Osteocyte (in vitro differentiated cells): ENCODE data around the gene LCN12. TPM values are rescaled to one million over a fixed set of nuclear protein-coding genes. Genes with fewer than 3 reads are reported as not detected.

Experiments
- DNase-seq: peaks from one replicate; pipeline ENCODE4 v3.0.0; 2021; ENCODE audit warnings: mixed read lengths; ENCODE audit not compliant: unreplicated experiment; ENCODE audit errors: extremely low spot score
- H3K27ac Mint-ChIP-seq: one replicate; pipeline ENCODE4 v1.8.0; 2021; ENCODE audit warnings: mild to moderate bottlenecking, mixed read lengths; ENCODE audit not compliant: unreplicated experiment
- H3K27me3 Mint-ChIP-seq: one replicate; pipeline ENCODE4 v1.8.0; 2021; ENCODE audit warnings: mixed read lengths; ENCODE audit not compliant: unreplicated experiment
- H3K36me3 Mint-ChIP-seq: one replicate; pipeline ENCODE4 v1.8.0; 2021; ENCODE audit warnings: mixed read lengths; ENCODE audit not compliant: unreplicated experiment
- H3K4me1 Mint-ChIP-seq: one replicate; pipeline ENCODE4 v1.8.0; 2021; ENCODE audit warnings: mixed read lengths; ENCODE audit not compliant: unreplicated experiment
- H3K4me3 Mint-ChIP-seq: one replicate; pipeline ENCODE4 v1.8.0; 2021; ENCODE audit warnings: mild to moderate bottlenecking, moderate library complexity, mixed read lengths; ENCODE audit not compliant: unreplicated experiment
- H3K9me3 Mint-ChIP-seq: one replicate; pipeline ENCODE4 v1.8.0; 2021; ENCODE audit warnings: mixed read lengths; ENCODE audit not compliant: unreplicated experiment
- CTCF ChIP-seq: fragments of 200-600 bp; sonication (generic); IDR thresholded peaks from 2 replicates; pipeline ENCODE4 v1.5.0; 2021; ENCODE audit warnings: antibody characterized with exemption, mild to moderate bottlenecking, moderate library complexity
- total RNA-seq: library from RNA; stranded (reverse); gene quantifications from 2 replicates; pipeline ENCODE4 v1.2.1, GENCODE V29; 2021

The LCN12 gene
- total RNA-seq, 1 donor from 2014 or later = 1.4 TPM

DNA sequence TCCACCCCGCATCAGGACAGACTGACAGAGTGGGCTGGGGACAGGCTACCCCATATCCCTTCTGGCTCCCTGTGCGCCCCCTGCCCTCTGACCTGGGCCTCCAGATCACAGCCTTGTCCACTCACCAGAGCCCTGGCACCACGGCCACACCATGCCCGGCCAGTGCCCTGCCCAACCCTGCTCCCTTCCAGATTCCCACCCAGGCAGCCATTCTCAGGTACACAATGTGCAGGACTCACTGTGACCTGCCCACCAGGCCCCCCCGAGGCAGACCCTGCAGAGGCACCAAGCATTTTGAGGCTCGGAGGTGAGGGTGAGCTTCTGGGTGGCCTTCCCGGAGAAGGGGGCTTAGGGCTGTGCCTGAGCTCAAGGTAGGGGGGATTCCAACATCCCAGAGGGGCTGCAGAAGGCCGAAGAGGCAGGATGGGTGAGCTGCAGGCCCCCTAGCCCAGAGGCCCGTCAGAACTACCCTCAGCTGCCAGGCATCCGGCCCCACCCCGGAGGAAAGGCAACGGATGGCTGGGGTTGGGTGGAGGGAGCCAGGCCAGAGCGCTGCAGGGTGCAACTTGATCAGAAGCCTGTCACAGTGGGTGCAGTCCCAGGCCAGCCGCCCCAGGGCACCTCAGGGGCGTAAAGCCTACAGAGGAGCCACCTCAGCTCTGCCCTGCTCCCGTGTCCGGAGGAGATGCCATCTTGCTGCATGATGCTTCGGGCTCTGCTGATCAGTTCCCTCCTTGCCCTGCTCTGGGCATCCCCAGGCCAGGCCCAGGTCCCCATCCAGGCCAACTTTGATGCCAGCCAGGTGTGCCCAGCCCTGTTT, 30.4 kb downstream of the LCN12 start, which contains the start of gene LCNL1:
Gene LCNL1, plus strand, starts transcription at position 762 of the 820 bp plus-strand sequence. CDS start 594 bp downstream, outside the sequence.
- Mint-ChIP-seq H3K4me1 (no peaks in the 10 kb centered on the region), H3K9me3 (no peaks in the 10 kb centered on the region), H3K27me3 (no peaks in the 10 kb centered on the region), H3K4me3 (no peak within 1 kb of the TSS), H3K27ac (no peak within 1 kb of the TSS), H3K36me3 (no peaks in the 10 kb centered on the region)
- no peak for TF ChIP-seq CTCF
- DNase-seq = no peak

DNA sequence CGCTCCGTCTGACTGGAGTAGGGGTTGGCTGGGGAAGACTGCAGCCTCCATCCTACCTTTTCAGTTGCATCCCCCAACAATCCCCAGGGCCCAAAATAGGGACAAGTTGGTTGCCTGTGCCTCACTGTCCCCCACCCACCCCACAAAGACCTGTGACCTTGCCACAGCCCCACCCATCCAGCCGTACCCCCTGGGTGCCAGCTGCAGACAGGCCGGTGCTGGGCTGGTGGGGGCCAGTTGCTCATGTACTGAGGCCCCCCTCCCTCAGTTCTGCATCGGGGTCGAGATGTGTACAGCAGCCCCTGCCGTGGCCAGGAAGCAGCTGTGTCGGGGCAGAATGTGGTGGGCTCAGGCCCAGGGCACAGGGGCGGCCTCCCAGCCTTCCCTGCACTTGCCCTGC, 31.1 kb downstream of the LCN12 start:
- H3K27me3 Mint-ChIP-seq = no peaks in the 10 kb centered on the region
- no peak for DNase-seq
- no peak overlapping the region for H3K27ac Mint-ChIP-seq
- H3K4me1 Mint-ChIP-seq = no peaks in the 10 kb centered on the region
- no peaks in the 10 kb centered on the region for H3K9me3 Mint-ChIP-seq
- no peak for TF ChIP-seq CTCF
- no peaks in the 10 kb centered on the region for H3K36me3 Mint-ChIP-seq
- no peak overlapping the region for H3K4me3 Mint-ChIP-seq

DNA sequence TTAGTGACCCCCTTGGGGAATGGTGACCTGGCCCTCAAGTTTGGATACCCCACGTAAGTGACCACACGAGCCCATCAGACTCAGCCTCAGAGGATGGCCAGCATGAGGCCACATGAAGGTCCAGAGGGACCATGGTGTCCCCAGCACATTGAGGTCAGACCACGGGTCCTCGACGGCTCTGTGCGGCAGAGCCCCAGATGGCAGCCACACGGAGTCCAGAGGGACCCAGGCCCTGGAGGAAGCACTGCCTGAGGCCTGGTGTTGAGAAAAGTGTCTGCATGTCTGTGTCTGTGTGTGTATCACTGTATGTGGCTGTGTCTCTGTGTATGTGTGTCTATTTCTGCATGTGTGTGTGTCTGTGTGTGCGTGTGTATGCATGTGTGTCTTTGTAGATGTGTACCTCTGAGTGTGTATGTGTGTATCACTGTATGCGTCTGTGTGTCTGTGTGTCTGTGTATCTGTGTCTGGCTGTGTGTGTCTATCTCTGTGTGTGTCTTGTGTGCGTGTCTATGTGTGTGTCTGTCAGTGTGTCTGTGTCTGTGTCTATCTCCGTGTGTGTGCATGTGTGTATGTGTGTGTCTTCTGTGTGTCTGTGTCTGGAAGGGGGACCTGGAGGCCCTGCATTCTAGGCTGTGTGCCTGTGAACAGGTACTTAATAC, 31.7 kb downstream of the LCN12 start:
- TF ChIP-seq CTCF = no peak
- Mint-ChIP-seq H3K36me3 (no peaks in the 10 kb centered on the region), H3K27me3 (no peaks in the 10 kb centered on the region), H3K9me3 (no peaks in the 10 kb centered on the region), H3K27ac (no peak overlapping the region), H3K4me1 (no peaks in the 10 kb centered on the region), H3K4me3 (no peak overlapping the region)
- DNase-seq = no peak

GRCh38 chr9:136984464-136985026, 32.5 kb downstream of the LCN12 start:
- no peak for DNase-seq
- H3K4me3 Mint-ChIP-seq = no peak overlapping the region
- no peaks in the 10 kb centered on the region for H3K9me3 Mint-ChIP-seq
- H3K27me3 Mint-ChIP-seq = no peaks in the 10 kb centered on the region
- H3K36me3 Mint-ChIP-seq = no peaks in the 10 kb centered on the region
- no peaks in the 10 kb centered on the region for H3K4me1 Mint-ChIP-seq
- H3K27ac Mint-ChIP-seq = no peak overlapping the region
- no peak for TF ChIP-seq CTCF

DNA sequence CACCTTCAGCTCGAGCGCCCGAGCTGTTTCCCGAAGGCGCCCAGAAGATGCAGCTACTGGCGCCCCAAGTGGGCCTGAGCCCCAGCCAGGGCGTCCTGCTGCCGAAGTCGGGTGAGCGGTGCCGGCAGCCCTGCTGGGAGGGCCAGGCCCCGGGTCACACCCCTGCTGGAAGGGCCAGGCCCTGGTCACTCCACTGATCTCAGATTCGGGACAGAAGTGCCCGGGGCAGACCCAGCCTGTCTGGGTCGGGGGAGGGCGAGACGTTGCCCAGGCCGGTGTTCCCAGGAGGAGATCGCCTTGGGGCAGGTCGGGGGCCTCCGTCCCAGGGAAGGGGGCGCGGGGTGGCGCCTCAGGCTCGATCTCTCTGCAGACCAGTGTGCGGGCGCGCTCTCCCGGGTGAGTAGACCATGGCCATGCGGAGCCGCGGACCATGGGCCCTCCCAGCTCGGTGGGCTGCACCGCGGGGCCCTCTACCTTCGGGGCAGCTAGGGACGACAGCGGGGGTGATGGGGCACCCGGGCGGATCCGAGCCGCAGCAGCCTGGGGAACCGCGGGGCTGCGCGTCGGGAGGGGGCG, 33.0 kb downstream of the LCN12 start:
- Mint-ChIP-seq H3K27me3 (no peaks in the 10 kb centered on the region), H3K4me1 (no peaks in the 10 kb centered on the region), H3K4me3 (no peak overlapping the region), H3K36me3 (no peaks in the 10 kb centered on the region), H3K27ac (no peak overlapping the region), H3K9me3 (no peaks in the 10 kb centered on the region)
- no peak for DNase-seq
- TF ChIP-seq CTCF = no peak
